ENCODE results near the gene BBS4.
"Not testable (repeated sequence)": the region's sequence is repeated elsewhere in the genome, so short reads cannot be mapped to it uniquely, and the experiment has no call there.

The BBS4 gene, protein sequence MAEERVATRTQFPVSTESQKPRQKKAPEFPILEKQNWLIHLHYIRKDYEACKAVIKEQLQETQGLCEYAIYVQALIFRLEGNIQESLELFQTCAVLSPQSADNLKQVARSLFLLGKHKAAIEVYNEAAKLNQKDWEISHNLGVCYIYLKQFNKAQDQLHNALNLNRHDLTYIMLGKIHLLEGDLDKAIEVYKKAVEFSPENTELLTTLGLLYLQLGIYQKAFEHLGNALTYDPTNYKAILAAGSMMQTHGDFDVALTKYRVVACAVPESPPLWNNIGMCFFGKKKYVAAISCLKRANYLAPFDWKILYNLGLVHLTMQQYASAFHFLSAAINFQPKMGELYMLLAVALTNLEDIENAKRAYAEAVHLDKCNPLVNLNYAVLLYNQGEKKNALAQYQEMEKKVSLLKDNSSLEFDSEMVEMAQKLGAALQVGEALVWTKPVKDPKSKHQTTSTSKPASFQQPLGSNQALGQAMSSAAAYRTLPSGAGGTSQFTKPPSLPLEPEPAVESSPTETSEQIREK

DNA sequence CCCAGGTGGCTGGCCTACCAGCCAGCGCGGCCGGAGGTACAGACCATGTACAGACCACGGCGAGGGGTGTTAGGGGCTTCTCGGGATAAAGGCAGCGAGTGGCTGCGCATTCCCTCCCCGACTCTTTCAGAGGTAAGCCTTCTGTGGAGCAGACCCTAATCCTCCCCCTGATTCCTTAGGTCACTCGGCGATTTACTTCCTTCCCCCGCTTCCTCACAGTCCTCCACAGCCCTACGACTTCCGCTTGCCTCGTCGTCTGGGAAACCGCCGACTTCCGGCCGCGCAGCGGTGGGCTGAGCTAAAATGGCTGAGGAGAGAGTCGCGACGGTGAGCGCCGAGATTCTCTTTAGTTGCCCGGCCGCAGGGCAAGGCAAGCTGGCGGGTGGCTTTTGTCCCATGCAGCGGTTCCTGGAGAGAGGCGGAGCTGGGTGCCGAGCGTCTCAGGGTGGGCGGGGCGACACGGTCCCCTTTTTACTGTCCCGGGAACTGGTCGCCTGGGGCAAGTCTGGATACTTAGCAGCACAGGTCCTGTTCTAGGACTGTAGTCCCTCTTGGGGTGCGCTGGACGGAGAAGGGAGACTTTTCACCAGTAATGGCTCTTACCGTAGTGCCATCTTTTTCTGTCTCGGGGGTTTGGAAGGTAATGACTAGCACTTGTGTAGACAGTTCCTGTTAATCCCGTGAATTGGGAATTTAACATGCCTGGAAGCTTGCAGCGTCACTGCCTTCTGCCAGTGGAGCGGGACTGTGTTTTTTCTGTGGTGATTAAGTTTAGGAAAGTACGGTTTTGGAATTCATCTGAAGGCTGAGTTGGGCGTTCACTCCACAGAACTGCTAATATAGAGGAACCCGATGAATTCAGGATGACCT is at the start of gene BBS4, which contains the start of gene HIGD2B:
Gene BBS4, plus strand, starts transcription at position 283 of the 870 bp plus-strand sequence. Its CDS starts 21 bp downstream, at position 304.
Gene HIGD2B, minus strand, starts transcription at position 258 of the 870 bp plus-strand sequence. CDS start 9,808 bp downstream, outside the sequence.
- peak within 1 kb of the TSS; percentile 78 for H3K4me3 ChIP-seq (ENCODE audit: low read depth, low read length)
- TF ChIP-seq, protein P1, sequence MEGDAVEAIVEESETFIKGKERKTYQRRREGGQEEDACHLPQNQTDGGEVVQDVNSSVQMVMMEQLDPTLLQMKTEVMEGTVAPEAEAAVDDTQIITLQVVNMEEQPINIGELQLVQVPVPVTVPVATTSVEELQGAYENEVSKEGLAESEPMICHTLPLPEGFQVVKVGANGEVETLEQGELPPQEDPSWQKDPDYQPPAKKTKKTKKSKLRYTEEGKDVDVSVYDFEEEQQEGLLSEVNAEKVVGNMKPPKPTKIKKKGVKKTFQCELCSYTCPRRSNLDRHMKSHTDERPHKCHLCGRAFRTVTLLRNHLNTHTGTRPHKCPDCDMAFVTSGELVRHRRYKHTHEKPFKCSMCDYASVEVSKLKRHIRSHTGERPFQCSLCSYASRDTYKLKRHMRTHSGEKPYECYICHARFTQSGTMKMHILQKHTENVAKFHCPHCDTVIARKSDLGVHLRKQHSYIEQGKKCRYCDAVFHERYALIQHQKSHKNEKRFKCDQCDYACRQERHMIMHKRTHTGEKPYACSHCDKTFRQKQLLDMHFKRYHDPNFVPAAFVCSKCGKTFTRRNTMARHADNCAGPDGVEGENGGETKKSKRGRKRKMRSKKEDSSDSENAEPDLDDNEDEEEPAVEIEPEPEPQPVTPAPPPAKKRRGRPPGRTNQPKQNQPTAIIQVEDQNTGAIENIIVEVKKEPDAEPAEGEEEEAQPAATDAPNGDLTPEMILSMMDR (conservative IDR thresholded peaks at IDR 0.05; ENCODE audit: low read depth, low read length) = peak; percentile 1
- DNase-seq (ENCODE audit: low read depth) = peak; percentile 85

DNA sequence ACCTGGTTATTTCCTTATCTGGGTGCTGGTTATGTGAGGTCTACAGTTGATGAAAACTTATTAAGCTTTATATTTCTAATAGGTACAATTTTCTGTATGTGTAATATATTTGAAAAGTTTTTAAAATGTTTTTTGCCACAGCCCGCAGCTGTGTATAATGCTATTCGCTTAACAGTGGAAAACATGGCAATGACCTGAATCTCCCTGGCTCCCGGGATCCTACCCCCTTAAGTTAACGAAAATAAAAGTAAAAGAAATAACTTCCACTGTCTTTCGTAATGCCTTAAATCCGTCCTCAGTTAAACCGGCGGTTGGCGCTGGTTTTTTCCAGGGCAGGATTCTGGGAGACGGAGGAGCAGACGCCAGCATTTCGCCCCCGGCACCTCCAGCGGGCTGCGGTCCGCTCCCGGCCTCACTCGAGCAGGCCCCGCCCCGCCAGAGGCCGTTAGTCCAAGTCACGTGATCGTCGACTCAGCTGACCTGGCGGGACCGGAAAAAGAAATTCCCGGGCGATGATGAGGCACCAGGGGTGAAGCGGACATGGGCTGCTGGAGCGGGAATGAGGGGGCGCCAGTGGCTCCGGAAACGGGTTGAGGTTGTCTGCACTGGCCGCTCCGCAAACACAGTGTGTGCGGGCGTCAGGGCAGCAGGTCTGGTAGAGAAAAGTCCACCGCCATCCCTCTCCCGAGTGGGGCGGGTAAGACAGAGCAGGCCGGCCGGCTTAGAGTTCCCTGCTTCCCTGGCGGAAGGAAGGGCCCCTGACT is 49.3 kb upstream of the BBS4 start:
- DNase-seq (ENCODE audit: low read depth) = peak; percentile 75
- H3K4me3 ChIP-seq (ENCODE audit: low read depth, low read length) = peak overlapping the region; percentile 51

DNA sequence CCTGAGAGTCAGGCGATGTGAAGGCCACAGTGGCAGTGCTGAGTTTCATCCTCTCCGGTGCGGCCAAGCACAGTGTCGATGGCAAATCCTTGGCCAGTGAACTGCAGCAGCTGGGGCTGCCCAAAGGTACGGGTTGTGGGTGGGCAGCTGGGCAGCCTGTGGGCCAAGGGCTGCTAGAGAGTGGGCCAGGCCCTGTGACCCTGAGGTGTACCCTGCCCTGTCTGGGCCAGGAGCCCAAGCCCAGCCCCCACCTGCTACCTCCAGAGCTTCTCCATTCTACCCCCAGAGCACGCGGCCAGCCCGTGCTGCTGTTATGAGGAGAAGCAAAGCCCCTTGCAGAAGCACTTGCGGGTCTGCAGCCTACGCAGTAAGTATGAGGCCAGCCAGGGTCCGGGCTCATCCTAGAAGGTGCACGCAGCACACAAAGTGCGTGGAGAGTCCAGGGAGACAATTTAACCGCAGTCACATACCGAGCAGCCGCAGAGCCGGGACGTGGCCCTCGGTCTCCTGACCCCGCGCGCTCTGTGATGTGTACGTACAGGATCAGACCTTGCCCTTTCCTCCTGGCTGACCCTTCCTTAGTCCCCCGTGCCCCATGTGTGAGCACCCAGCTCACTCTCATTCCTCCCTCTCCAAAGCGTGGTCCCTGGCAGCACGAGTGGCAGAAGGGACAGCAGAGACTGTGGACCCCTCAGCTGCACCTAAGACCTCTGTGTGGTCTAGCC is 46.1 kb upstream of the BBS4 start:
- H3K4me3 ChIP-seq (ENCODE audit: low read depth, low read length); DNase-seq (ENCODE audit: low read depth): not testable (repeated sequence)

DNA sequence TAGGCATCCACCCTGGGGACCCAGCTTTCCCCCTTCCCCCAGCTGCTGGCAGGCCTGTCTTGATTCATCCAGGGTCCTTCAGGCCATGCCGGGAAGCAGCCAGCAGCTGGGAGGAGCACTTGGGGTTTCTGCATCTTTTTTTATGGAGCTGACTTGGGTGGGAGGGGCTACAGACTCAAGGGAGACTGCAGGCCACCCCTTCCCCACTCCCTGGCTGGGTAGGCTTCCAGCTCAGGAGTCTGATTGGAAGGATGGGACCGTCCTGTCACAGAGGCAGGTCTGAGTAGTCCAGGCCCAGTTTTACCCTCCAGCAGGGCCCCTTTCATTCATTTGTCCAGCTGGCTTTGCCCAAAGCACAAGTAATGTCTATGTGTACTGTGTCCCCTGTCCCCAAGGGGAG is 43.7 kb upstream of the BBS4 start:
- DNase-seq (ENCODE audit: low read depth); H3K4me3 ChIP-seq (ENCODE audit: low read depth, low read length): not testable (repeated sequence)

DNA sequence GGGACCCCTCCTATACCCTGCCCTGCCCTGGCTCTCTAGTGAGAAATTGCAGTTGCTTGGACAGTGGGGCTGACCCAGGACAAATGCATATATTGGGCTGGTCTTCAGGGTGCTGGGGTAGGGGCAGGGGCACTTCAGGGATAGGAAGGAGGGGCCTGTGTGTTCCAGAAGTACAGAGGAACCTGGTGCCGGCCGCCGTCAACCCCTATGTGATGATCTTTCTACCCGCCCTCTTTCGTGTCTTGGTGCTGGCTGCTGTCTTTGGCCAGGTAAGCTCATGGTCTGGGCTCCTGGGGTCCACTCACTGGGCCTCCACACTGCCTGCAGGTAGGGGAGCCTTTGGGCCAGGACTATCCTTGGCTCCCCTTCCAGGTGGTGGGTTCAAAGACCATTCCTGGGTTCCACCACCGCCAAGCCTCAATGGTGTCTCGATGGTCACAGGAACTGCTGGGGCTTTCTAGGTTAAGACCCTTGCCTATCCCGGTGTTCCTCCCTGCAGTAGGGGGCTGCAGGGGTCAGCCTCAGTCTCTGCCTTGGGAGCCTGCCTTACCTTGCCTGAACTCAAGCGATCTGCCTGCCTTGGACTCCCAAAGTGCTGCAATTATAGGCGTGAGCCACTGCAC is 37.3 kb upstream of the BBS4 start:
- not testable (repeated sequence) for DNase-seq (ENCODE audit: low read depth); H3K4me3 ChIP-seq (ENCODE audit: low read depth, low read length)

DNA sequence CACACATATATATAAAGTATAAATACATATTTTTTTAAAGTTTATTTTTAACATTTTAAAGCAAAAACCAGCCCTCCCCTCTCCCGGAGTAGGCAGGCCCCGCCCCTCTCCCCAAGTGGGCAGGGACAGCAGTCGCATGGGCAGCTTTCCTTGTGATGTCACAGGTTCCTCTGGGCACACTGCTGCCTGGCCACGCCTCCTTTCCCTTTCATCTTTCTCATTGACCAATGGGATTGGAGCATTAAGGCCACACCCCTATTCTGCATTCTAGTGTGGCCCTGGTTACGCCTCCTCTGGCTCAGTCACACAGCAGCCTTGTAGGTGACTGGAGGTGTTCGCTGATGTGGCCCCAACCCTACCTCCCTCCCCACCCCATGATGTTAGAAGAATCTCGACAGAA is 31.6 kb upstream of the BBS4 start, which contains the start of gene GOLGA6B:
Gene GOLGA6B, plus strand, starts transcription at position 301 of the 400 bp plus-strand sequence. Its CDS starts 41 bp downstream, at position 342.
- H3K4me3 ChIP-seq (ENCODE audit: low read depth, low read length); DNase-seq (ENCODE audit: low read depth): not testable (repeated sequence)

DNA sequence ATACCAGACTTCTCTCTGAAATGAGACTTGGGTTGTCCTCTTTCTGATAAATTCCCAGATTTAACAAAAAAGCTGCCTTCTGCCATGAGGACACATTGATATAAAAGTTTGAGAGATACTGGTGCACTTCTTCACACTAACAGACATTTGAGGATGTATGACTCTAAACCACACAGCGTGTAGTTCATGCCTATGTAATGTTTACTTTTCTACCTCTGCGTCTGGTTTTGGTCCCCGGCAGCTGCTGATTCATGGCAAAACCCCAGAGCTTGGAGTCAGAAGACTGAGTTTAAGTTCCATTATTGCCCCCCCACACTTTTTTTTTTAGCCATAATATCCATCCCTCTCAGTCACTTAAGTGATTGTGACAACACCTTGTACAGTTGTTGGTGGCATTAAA is 30.0 kb upstream of the BBS4 start:
- not testable (repeated sequence) for H3K4me3 ChIP-seq (ENCODE audit: low read depth, low read length); DNase-seq (ENCODE audit: low read depth)

DNA sequence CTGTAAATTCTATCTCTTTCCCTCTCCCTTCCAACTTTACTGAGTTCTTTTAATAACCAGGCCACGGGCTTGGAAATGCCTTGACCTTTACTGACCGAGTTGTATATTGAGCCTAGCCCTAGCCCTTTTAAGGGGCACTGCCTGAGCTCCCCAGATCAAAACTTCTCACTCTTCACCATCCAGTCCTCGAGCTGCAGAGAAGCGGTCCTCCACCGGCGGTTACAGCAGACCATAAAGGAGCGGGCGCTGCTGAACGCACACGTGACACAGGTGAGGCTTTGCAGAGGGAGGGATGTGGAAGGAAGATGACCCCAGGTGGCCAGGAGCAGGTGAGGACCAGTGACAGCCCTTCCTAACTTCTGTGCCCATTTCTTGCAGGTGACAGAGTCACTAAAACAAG is 24.9 kb upstream of the BBS4 start:
- H3K4me3 ChIP-seq (ENCODE audit: low read depth, low read length); DNase-seq (ENCODE audit: low read depth): not testable (repeated sequence)

DNA sequence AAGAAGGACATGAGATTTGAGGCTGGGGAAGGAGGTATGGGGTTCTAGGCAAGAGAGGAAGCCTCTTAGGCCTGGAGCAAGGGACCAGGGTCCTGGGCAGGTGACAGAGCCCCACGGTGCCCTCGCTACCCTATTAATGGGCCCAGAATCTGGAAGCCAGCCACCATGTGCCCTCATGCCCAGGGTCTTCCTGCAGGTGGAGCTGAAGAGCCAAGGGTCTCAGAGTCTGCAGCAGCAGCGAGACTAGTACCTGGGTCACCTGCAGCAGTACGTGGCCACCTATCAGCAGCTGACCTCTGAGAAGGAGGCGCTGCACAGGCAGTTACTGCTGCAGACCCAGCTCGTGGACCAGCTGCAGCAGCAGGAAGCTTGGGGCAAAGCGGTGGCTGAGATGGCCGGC is 22.1 kb upstream of the BBS4 start:
- H3K4me3 ChIP-seq (ENCODE audit: low read depth, low read length) = not testable (repeated sequence)

DNA sequence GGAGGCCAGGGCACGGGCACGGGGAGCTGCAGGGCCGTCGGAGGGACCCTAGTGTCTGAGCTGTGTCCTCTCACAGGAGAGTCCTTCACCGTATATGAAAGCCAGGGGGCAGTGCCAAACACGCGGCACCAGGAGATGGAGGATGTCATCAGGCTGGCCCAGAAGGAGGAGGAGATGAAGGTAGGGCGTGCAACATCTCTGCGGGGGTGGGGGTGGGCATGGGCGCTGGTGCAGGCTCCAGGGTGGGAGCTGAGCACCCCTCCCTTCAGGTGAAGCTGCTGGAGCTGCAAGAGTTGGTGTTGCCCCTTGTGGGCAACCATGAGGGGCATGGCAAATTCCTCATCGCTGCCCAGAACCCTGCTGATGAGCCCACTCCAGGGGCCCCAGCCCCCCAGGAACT is 20.3 kb upstream of the BBS4 start:
- not testable (repeated sequence) for DNase-seq (ENCODE audit: low read depth); H3K4me3 ChIP-seq (ENCODE audit: low read depth, low read length)

More for the DNA sequence above, 22.1 kb upstream of the BBS4 start:
- not testable (repeated sequence) for DNase-seq (ENCODE audit: low read depth)

DNA sequence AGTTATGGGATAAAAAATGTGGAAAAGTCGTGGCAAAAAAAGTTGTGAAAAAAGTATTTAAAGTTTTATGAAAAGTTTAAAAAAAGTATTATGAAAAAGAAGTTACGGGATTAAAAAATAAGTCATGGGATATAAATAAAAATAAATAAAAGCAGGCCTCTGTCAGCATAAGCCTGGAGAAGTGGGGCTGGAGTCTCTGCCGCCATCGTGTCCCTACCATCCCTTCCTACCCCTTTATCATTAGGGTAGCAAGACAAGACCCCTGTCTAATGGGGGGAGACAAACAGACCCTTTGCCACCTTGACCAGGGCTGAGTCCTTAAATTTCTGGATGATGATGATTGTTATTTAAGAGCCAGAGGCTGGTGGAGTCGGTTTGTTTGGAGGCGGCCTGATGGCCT is 16.2 kb upstream of the BBS4 start:
- DNase-seq (ENCODE audit: low read depth); H3K4me3 ChIP-seq (ENCODE audit: low read depth, low read length): not testable (repeated sequence)
